Measurements from ENCODE around the gene PMPCA. TPM values are rescaled to one million over a fixed set of nuclear protein-coding genes. Genes with fewer than 3 reads are reported as not detected.
A peak's percentile ranks its signal among the peaks of the same experiment; 100 is the strongest.

Gene PMPCA
- total RNA-seq, 2 donors from 2014 or later: 89.7 to 123 TPM

DNA sequence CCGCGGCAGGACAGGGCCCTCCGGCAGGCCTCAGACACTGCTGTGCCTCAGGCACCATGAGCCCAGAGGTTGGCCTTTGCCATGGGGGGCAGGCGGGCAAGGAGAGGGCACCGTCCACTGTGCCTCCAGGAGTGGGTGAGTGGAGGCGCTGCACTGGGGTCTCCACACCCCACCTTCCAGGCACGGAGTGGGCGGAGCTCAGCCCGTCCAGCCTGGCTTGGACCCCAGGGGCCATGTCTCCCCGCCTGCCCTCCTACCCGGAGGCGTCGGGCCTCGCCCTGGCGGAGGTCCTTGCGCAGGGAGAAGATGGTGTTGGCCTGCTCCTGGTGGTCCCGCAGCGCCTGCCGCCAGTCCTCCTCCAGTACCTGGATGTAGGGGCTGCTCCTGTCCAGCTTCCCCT, 40.4 kb upstream of the PMPCA start:
- H3K36me3 Mint-ChIP-seq (ENCODE audit: low read depth): peaks cover 8% of the 10 kb centered on the region

DNA sequence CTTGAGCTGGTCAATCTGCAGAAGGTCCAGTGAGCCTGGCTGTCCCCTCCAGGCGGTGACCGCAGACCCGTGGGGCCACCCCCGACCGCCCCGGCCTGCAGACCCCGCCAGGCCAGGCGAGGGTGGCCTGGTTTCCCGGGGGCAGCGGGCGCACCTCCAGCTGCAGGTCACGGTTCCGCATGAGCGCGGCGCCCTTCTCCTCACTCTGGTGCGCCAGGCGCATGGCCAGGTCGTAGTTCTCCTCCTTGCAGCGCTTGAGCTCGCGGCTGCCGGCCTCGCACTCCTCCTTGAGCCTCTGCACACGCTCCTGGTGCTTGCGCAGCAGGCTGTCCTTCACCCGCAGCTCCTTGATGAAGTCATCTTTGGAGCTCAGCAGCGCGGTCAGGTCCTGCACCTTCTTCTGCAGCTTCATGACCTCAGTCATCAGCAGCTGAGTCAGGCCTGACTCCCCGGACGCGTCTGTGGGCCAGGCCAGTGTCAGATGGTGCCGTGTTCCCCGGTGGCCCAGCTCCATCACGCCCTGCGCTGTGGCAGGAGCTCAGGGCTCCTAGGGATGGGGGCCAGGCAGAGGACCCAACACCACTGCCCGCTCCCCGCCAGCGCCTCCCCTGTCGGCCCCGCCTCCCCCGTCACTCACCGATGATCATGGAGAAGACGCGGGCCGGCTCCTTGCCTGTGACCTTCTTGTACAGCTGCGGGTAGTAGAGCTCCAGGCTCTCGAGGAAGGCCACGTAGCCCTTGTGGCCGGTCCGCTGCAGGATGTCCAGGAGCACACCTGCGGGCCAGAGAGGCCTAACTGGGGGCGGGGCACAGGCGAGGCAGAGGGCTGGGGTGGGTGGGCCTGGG, 39.5 kb upstream of the PMPCA start:
- no peak overlapping the region for H3K4me3 Mint-ChIP-seq
- no peak for ATAC-seq (replicated peaks)
- H3K36me3 Mint-ChIP-seq (ENCODE audit: low read depth): peaks cover 9% of the 10 kb centered on the region
- H3K27ac Mint-ChIP-seq: no peak overlapping the region
- H3K4me1 Mint-ChIP-seq: no peaks in the 10 kb centered on the region
- no peaks in the 10 kb centered on the region for H3K27me3 Mint-ChIP-seq
- H3K9me3 Mint-ChIP-seq: no peaks in the 10 kb centered on the region

More for the DNA sequence above, 40.4 kb upstream of the PMPCA start:
- no peak for ATAC-seq (replicated peaks)
- no peaks in the 10 kb centered on the region for H3K4me1 Mint-ChIP-seq
- no peaks in the 10 kb centered on the region for H3K27me3 Mint-ChIP-seq
- no peaks in the 10 kb centered on the region for H3K9me3 Mint-ChIP-seq
- no peak overlapping the region for H3K27ac Mint-ChIP-seq
- H3K4me3 Mint-ChIP-seq: no peak overlapping the region

DNA sequence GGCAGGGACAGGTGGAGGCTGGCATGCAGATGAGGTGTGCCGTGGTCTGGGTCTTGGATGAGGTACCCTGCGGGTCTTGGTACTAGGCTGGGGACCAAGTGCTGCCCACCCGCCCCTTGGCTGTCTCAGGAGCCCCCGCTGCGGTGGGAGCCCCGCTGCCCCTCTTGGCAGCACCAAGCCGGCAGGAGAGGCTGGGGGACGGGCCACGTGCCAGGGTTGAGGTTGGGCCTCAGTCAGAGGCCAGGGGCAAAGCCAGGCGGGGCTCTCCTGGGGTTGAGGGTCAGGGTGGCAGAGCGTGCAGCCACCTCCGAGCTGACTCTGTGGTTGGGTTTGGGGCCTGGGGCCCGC, 39.0 kb upstream of the PMPCA start:
- ATAC-seq (replicated peaks): no peak
- no peaks in the 10 kb centered on the region for H3K4me1 Mint-ChIP-seq
- no peaks in the 10 kb centered on the region for H3K27me3 Mint-ChIP-seq
- H3K27ac Mint-ChIP-seq: no peak overlapping the region
- no peak overlapping the region for H3K4me3 Mint-ChIP-seq
- H3K36me3 Mint-ChIP-seq (ENCODE audit: low read depth): peaks cover 9% of the 10 kb centered on the region
- no peaks in the 10 kb centered on the region for H3K9me3 Mint-ChIP-seq

DNA sequence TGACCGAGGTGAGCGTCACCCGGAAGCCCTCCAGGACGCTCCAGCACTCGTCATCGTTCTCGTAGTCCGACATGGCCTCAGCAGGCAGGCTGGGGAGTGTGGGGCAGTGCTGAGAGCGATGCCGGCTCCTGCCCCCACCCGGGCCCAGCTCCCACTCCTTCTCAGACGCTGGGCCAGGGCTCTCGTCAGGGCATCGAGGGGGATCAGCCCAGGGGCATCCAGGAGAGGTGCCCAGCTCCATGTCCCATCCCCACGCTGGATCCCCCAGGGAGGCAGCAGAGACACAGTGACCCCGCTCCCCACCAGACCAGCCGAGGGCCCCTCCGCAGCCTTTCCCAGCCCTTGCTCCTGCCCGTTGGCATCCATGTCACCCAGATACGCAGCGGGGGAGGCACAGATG, 38.5 kb upstream of the PMPCA start:
- H3K4me1 Mint-ChIP-seq: no peaks in the 10 kb centered on the region
- no peaks in the 10 kb centered on the region for H3K27me3 Mint-ChIP-seq
- no peak for ATAC-seq (replicated peaks)
- no peak overlapping the region for H3K4me3 Mint-ChIP-seq
- H3K9me3 Mint-ChIP-seq: no peaks in the 10 kb centered on the region
- H3K27ac Mint-ChIP-seq: no peak overlapping the region
- peaks cover 9% of the 10 kb centered on the region for H3K36me3 Mint-ChIP-seq (ENCODE audit: low read depth)

DNA sequence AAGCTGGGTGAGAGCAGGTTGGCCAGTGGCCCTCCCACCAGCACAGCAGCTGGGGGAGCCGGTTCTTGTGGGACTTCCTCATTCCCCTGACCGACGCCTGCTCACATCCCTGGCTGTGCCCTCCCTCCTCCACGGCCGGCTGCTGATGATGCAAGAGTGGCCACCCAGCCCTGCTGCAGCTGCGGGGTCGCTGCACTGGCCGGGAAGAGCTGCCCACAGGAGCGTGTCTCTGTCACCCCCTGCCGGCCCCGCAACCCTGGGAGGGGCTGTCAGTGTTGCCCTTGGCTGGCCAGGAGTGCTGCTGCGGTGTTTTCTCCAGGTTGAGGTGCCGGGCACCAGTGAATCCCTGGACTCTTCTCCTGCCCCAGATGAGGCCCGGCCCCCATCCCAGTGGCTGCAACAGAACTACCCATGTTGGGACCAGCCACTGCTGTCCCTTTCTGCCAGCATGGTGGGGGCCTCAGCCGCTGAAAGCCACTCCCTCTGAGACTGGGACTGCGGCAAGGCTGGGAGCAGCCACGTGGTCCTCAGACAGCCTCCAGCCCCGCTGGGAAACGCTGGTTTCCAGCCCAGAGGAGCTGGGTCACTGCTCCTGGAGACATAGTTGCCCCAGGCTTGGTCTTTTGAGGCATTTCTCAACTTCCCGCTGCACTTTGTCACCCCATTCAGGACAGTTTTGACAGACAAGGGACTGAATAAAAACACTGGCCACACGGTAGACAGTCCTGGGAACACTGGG, 37.7 kb upstream of the PMPCA start:
- H3K9me3 Mint-ChIP-seq: no peaks in the 10 kb centered on the region
- peaks cover 9% of the 10 kb centered on the region for H3K36me3 Mint-ChIP-seq (ENCODE audit: low read depth)
- no peaks in the 10 kb centered on the region for H3K4me1 Mint-ChIP-seq
- no peak for ATAC-seq (replicated peaks)
- no peak overlapping the region for H3K27ac Mint-ChIP-seq
- H3K27me3 Mint-ChIP-seq: no peaks in the 10 kb centered on the region
- peak overlapping the region; percentile 62 for H3K4me3 Mint-ChIP-seq

DNA sequence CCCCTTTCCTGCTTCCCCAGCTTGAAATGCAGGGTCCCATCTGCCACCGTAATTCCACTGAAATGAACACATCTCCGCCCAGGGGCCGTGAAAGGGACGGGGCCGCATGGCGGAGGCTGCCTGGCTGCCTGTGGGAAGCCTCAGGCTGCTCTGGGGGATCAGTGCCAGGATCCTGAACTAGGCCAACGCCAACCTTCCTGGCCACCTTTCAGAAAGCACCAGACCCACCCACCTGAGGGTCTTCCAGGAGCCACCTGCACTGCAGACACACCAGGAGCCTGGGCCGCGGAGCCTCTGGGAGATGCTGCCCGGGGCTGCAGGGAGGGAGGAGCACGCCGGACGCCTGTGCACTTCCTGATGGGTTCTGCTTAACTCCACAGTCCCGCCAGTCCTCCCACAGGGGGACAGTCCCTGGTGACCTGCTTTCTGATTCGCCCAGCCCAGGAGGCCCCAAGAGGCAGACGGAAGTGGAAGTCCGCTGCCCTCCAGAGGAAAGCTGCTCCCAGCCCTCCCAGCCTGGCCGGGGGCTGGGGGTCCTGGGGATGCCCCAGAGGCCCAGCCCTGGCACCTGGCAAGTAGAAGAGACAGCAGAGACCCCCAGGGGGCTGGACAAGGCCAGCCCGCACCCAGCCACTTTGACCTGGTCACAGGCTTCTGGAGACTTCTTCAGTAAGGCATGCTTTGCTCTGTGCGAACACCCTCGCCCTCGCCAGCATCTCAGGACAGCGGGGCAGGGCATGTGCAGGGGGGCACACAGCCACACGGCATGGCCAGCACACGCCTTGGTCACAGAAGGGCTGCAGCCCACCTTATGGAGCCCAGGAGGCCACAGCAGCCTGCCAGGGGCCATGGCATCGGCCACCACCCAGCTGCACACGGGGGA, 36.9 kb upstream of the PMPCA start, which contains the start of gene CARD9:
Gene CARD9, minus strand, starts transcription at position 370 of the 883 bp plus-strand sequence. CDS start 1,591 bp downstream, outside the sequence.
- Mint-ChIP-seq H3K9me3 (no peaks in the 10 kb centered on the region), H3K36me3 (ENCODE audit: low read depth) (peaks cover 9% of the 10 kb centered on the region), H3K4me1 (no peaks in the 10 kb centered on the region), H3K27ac (no peak within 1 kb of the TSS), H3K4me3 (peak within 1 kb of the TSS; percentile 62), H3K27me3 (no peaks in the 10 kb centered on the region)
- ATAC-seq (replicated peaks): peak; percentile 90

DNA sequence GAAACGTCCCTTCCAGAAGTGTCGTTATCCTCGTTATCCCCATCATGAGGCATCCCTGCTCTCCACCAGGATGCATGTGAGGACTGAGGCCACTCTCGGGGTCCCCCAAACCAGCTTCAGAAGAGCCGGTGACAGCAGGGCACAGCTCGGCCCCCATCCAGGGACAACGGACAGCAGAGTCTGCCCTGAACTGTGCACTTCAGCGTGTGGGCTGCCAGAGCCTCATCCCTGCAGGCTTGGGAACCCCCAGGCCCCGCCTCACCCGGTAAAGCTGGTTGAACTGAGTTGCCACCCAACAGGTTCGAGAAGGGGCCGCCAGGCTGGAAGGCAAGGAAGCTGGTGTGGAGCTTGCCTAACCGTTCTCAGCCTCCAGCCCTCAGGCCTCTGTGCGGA, 36.3 kb upstream of the PMPCA start:
- no peaks in the 10 kb centered on the region for H3K27me3 Mint-ChIP-seq
- no peak overlapping the region for H3K27ac Mint-ChIP-seq
- H3K36me3 Mint-ChIP-seq (ENCODE audit: low read depth): peaks cover 14% of the 10 kb centered on the region
- no peaks in the 10 kb centered on the region for H3K4me1 Mint-ChIP-seq
- H3K9me3 Mint-ChIP-seq: no peaks in the 10 kb centered on the region
- no peak overlapping the region for H3K4me3 Mint-ChIP-seq
- no peak for ATAC-seq (replicated peaks)

DNA sequence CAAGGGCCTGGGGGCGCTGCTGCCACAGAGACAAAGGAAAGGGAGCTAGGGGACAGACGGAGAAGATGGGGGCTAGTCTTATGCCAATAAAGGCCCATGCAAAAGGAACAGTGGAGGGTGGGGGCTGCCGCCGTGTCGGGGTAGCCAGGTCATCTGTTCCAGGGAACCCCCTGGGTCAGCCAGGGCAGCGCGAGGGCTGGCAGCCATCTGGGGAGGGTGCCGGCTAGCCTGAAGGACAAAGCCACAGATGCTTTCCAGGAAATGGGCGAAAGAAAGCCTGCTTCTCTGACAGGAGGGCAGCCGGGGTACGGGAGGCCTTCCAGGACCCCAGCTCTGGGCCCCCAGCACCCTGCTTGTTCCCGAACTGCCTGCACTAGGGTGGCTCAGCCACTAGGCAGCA, 35.4 kb upstream of the PMPCA start:
- Mint-ChIP-seq H3K9me3 (no peaks in the 10 kb centered on the region), H3K27me3 (no peaks in the 10 kb centered on the region), H3K36me3 (ENCODE audit: low read depth) (peaks cover 21% of the 10 kb centered on the region), H3K27ac (no peak overlapping the region), H3K4me1 (no peaks in the 10 kb centered on the region), H3K4me3 (no peak overlapping the region)
- no peak for ATAC-seq (replicated peaks)

DNA sequence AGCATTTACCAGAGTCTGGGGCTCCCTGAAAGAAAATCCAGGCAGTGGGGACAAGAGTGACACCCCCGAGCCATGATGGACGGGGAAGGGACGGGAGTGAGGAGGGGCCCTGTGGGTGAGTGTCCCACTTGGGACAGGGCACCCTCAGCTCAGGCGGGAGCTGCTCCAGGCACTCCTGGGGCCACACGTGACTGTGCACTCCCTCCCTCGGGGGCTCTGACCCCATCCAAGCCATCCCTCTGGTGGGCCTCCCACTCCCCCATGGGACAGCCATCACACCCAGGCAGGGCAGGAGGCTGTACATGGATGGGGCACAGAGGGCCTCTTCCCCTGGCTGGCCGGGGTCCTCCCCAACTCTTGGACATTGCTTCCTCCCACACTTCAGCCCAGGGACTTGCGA, 34.0 kb upstream of the PMPCA start:
- H3K36me3 Mint-ChIP-seq (ENCODE audit: low read depth): peaks cover 29% of the 10 kb centered on the region
- no peak overlapping the region for H3K4me3 Mint-ChIP-seq
- H3K4me1 Mint-ChIP-seq: no peaks in the 10 kb centered on the region
- no peak overlapping the region for H3K27ac Mint-ChIP-seq
- H3K27me3 Mint-ChIP-seq: no peaks in the 10 kb centered on the region
- no peaks in the 10 kb centered on the region for H3K9me3 Mint-ChIP-seq
- no peak for ATAC-seq (replicated peaks)

DNA sequence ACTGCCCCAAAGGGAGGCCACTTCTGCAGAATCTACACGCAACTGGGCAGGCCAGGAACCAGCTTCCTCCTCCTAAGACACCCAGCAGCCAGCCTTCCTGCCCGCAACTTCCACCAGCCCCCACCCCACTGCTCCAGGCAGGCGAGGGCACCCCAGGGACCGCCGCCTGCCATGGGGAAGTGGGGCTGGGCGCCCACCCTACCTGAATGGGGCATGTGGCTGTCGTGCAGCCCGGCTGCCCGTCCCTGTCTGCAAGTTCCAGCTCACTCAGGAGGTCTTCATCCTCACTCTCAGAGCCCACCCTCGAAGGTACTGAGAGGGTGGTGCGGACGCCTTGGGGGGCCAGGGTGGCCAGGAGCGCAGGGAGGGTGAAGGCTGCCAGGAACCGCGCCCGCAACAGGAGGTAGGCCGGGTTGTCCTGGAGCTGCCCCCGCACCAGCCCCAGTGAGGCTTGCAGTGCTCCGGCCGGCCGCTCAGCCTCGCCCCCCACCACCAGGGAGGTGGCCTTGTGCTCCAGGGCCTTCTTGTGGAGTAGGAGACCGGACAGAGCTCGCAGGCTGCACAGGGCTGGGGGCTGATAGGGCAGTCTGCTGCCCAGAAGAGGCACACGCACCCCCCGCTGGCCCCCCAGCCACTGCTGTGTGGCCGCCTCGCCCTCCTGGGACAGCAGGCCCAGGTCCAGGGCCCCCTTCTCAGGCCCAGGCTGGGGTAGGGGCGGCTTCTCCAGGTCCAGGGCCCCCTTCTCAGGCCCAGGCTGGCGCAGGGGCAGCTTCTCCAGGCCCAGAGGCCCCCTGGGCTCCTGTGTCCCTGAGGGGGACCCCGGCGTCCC, 32.9 kb upstream of the PMPCA start:
- no peak for ATAC-seq (replicated peaks)
- no peaks in the 10 kb centered on the region for H3K4me1 Mint-ChIP-seq
- peaks cover 39% of the 10 kb centered on the region for H3K36me3 Mint-ChIP-seq (ENCODE audit: low read depth)
- no peak overlapping the region for H3K27ac Mint-ChIP-seq
- H3K27me3 Mint-ChIP-seq: no peaks in the 10 kb centered on the region
- H3K4me3 Mint-ChIP-seq: no peak overlapping the region
- no peaks in the 10 kb centered on the region for H3K9me3 Mint-ChIP-seq

DNA sequence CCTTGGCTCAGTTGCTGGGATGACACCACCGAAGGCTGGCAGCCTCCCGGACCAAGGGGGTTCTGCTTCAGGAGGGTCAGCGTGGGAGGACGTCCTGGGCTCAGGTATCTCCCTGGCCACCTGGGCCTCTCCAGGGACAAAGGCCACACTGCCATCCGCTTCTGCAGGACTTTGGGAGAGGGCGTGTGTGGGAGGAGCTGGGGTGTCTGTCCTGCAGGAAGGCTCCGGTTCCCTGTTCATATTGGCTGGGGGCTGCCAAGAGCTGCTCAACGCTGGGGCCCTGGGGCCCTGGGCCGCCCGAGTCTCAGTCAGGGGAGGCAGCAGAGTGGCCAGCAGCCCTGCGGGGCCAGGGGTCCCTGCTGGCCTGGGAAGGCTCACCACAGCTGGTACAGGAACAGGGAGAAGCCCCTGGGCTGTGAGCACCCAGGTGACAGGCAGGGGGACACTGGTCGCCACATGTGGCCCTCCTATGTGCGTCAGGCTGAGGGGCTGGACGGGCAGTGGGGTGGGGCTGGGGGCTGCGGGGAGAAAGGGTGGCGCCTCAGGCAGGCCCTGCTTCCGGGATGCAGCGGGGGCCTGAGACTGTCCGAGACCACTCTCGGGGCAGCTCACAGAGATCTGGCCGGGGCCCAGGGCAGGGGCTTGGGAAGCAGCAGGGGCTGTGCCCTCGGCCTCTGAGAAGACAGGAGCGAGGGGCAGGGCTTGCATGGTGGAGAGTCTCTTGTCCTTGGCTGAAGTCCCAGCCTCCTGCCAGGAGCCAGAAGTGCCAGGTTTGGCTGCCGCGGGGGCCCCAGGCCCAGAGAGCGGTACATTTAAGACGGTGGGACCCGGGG, 32.1 kb upstream of the PMPCA start:
- Mint-ChIP-seq H3K27ac (no peak overlapping the region), H3K36me3 (ENCODE audit: low read depth) (peaks cover 46% of the 10 kb centered on the region), H3K4me1 (no peaks in the 10 kb centered on the region), H3K4me3 (no peak overlapping the region), H3K9me3 (no peaks in the 10 kb centered on the region), H3K27me3 (no peaks in the 10 kb centered on the region)
- no peak for ATAC-seq (replicated peaks)

DNA sequence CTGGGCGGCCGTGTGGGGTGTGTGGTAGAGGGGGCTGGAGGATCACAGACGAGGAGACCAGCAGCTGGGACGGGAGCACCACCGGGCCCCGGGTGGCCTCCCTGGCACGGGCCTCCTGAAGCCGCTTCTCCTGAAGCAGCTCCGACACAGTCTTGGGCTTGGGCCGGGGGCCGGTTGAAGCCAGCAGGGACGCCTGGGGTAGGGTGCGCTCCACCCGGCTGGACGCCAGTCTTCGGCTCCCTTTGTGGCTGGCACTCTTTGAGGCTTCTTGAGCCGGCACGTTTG, 31.5 kb upstream of the PMPCA start:
- Mint-ChIP-seq H3K36me3 (ENCODE audit: low read depth) (peaks cover 52% of the 10 kb centered on the region), H3K27ac (no peak overlapping the region), H3K9me3 (no peaks in the 10 kb centered on the region), H3K27me3 (no peaks in the 10 kb centered on the region), H3K4me3 (no peak overlapping the region), H3K4me1 (no peaks in the 10 kb centered on the region)
- no peak for ATAC-seq (replicated peaks)

DNA sequence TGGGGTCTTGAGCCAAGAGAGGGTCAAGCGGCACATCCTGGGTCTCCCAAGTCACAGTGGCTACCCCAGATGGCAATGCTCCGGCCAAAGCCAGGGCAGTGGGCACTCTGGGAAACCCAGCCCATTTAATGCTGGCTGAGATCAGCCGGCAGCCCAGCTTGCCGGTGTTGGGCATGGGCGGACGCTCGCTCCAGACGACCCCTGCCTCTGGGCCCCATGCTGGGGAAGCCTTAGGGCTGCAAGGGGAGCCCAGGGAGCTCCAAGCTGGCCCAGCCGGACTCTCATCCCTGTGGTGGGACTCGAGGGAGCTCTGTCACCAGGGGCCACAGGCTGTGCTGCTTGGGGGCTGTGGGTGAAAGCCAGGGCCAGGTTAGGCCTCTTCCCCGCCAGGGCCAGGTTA, 31.1 kb upstream of the PMPCA start:
- no peak overlapping the region for H3K27ac Mint-ChIP-seq
- no peak overlapping the region for H3K4me3 Mint-ChIP-seq
- peaks cover 55% of the 10 kb centered on the region for H3K36me3 Mint-ChIP-seq (ENCODE audit: low read depth)
- ATAC-seq (replicated peaks): no peak
- H3K27me3 Mint-ChIP-seq: no peaks in the 10 kb centered on the region
- no peaks in the 10 kb centered on the region for H3K4me1 Mint-ChIP-seq
- no peaks in the 10 kb centered on the region for H3K9me3 Mint-ChIP-seq

All from activated T-helper 17 cell treated with anti-CD3 and anti-CD28 coated beads, Interleukin-2, amount 50 U/mL, for 72 hours (primary cell).